ENCODE measurements around the gene CTNNBIP1. TPM values are rescaled to one million over a fixed set of nuclear protein-coding genes. Genes with fewer than 3 reads are reported as not detected.
A peak's percentile ranks its signal among the peaks of the same experiment; 100 is the strongest.

Gene CTNNBIP1
- total RNA-seq, 1 experiment from 2014 or later = 31.3 TPM

DNA sequence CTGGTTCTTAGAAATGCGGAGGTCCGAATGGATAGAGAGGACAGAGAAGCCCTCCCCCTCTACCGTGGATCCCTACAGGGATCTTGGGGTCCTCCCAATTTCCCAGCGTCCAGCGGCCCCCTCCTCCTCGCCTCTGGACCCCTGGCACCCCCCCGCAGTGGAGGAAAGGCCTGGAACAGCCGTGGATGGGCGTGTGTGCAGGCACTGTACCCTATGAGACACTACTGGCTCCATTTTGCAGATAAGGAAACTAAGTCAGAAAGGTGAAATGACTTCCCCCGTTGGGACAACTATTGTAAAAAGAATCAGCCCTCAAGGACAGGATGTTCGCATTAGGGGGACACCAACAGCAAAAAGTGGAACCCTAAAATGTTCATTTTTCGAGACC, 85.4 kb downstream of the CTNNBIP1 start:
- BruUV-seq (replicated peaks) = no TSS peak
- Histone ChIP-seq H3K4me3 (replicated peaks in 1 of 2; ENCODE audit: low read depth in 1 of 2, low read length in 2 of 2) (peak overlapping the region; percentile 28 to 44), H3K79me2 (ENCODE audit: insufficient read depth, low read length) (peaks cover 36% of the 10 kb centered on the region), H3K9me2 (ENCODE audit: insufficient read depth) (no peaks in the 10 kb centered on the region), H3K36me3 (ENCODE audit: control insufficient read depth in 1 of 2, insufficient read depth in 2 of 2, low read length in 2 of 2) (no peaks in the 10 kb centered on the region), H2AFZ (ENCODE audit: low read depth, low read length, poor library complexity, severe bottlenecking) (peak overlapping the region; percentile 63), H3K4me2 (ENCODE audit: low read length) (peak overlapping the region; percentile 77), H3K27me3 (ENCODE audit: insufficient read depth, low read length) (no peaks in the 10 kb centered on the region), H3K9me3 (ENCODE audit: control insufficient read depth in 1 of 2, insufficient read depth in 1 of 2, low read depth in 1 of 2, low read length in 2 of 2) (no peaks in the 10 kb centered on the region), H4K20me1 (ENCODE audit: insufficient read depth) (peaks cover 9% of the 10 kb centered on the region; the same call in 1 of the 2 replicates), H3K27ac (ENCODE audit: low read depth, low read length) (peak overlapping the region; percentile 51), H3K9ac (ENCODE audit: low read length) (peak overlapping the region; percentile 22; the same call in 1 of the 2 replicates), H3K4me1 (ENCODE audit: control insufficient read depth in 1 of 2, insufficient read depth in 2 of 2, low read length in 2 of 2) (peaks cover 21 to 38% of the 10 kb centered on the region in 2 experiments)
- RAD21 ChIA-PET (ENCODE audit: low non-redundant PET in 1 of 2, low total read pairs in 2 of 2, uncharacterized antibody in 2 of 2, unreplicated experiment in 2 of 2) = no interaction called here
- intact Hi-C loops (cut with micrococcal nuclease) = loop anchor here (5.0 kb wide), 2 partner anchors 42 to 43 kb away; no protein-coding TSS in a partner anchor
- TF ChIP-seq ZBTB33 (IDR thresholded peaks at IDR 0.05; ENCODE audit: extremely low read depth, insufficient replicate concordance, low read length) (no peak), CBX3 (IDR thresholded peaks at IDR 0.05; ENCODE audit: low read depth) (no peak), EGR1 (IDR thresholded peaks at IDR 0.05; ENCODE audit: low read depth) (no peak), POLR2A (IDR thresholded peaks at IDR 0.05; ENCODE audit: borderline replicate concordance, extremely low read depth, insufficient read depth, insufficient read length) (no peak), ZNF274 (IDR thresholded peaks at IDR 0.05; ENCODE audit: low read depth, low read length) (no peak), RAD21 (IDR thresholded peaks at IDR 0.05; ENCODE audit: low read depth) (no peak), EZH2phosphoT487 (IDR thresholded peaks at IDR 0.05; ENCODE audit: borderline replicate concordance) (no peak)
- TF ChIP-seq, protein P1, sequence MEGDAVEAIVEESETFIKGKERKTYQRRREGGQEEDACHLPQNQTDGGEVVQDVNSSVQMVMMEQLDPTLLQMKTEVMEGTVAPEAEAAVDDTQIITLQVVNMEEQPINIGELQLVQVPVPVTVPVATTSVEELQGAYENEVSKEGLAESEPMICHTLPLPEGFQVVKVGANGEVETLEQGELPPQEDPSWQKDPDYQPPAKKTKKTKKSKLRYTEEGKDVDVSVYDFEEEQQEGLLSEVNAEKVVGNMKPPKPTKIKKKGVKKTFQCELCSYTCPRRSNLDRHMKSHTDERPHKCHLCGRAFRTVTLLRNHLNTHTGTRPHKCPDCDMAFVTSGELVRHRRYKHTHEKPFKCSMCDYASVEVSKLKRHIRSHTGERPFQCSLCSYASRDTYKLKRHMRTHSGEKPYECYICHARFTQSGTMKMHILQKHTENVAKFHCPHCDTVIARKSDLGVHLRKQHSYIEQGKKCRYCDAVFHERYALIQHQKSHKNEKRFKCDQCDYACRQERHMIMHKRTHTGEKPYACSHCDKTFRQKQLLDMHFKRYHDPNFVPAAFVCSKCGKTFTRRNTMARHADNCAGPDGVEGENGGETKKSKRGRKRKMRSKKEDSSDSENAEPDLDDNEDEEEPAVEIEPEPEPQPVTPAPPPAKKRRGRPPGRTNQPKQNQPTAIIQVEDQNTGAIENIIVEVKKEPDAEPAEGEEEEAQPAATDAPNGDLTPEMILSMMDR (IDR thresholded peaks at IDR 0.05 in 2 of 3, conservative IDR thresholded peaks at IDR 0.05 in 1 of 3; ENCODE audit: borderline replicate concordance in 1 of 3, insufficient read depth in 1 of 3, low read depth in 2 of 3, low read length in 2 of 3) = no peak
- TF ChIP-seq, protein P2, sequence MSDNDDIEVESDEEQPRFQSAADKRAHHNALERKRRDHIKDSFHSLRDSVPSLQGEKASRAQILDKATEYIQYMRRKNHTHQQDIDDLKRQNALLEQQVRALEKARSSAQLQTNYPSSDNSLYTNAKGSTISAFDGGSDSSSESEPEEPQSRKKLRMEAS (IDR thresholded peaks at IDR 0.05) = no peak
- DNase-seq (ENCODE audit: low read depth, low spot score) (no peak), ATAC-seq (no peak)
- POLR2A ChIA-PET = no interaction called here
- CTCF ChIA-PET = no interaction called here

All from HCT116 (cell line).